Astrocyte of the spinal cord (primary cell): ENCODE measurements around the gene GABRD.

ENCODE experiments used
- DNase-seq: peaks from one replicate; pipeline ENCODE4 v3.0.0; 2011; ENCODE audit warnings: low read depth, low spot score
- H3K4me3 ChIP-seq: 2 replicates; pipeline ENCODE4 v1.5.1; 2011; ENCODE audit warnings: low read depth, mild to moderate bottlenecking, low read length, moderate library complexity
- in situ Hi-C: cut with HindIII; loops from 2 replicates; pipeline ENCODE4 v1.10.0; 2017; ENCODE audit warnings: low sequenced_read_pairs
- TF ChIP-seq, protein P1 (sequence below): IDR thresholded peaks from 2 replicates; pipeline ENCODE4 v1.5.1; 2012; ENCODE audit warnings: low read depth, mild to moderate bottlenecking, low read length, inconsistent platforms

The GABRD gene

DNA sequence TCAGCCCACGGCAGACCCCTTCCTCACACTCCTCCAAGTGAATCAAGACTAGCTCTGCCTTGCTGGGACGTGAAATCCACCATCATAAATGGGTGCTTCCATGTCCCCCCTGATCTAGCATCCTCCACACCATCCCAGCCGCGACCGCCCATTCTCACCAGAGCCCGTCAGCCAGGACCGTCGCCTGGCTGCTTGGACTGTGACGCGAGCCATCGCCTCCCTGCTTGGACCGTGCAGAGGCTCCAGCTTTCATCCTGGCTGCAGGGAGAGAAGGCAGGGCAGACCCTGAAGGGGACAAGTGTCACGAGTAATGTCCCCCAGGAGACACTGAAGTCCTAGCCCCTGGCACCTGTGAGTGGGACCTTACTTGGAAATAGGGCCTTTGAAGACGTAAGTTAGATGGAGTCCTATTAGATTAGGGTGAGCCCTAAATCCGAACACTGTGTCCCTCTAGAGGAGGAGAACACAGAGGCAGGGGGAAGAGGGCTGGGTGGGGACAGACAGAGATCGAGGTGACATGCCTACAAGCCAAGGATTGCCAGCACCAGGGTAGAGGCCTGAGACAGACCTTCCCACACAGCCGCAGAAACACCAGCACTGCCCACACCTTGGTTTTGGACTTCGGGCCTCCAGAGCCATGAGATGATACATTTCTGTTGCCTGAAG lies 18.3 kb downstream of the GABRD start:
- in situ Hi-C loops = no loop called here
- H3K4me3 ChIP-seq = no peak overlapping the region
- DNase-seq = no peak
- TF ChIP-seq, protein P1, sequence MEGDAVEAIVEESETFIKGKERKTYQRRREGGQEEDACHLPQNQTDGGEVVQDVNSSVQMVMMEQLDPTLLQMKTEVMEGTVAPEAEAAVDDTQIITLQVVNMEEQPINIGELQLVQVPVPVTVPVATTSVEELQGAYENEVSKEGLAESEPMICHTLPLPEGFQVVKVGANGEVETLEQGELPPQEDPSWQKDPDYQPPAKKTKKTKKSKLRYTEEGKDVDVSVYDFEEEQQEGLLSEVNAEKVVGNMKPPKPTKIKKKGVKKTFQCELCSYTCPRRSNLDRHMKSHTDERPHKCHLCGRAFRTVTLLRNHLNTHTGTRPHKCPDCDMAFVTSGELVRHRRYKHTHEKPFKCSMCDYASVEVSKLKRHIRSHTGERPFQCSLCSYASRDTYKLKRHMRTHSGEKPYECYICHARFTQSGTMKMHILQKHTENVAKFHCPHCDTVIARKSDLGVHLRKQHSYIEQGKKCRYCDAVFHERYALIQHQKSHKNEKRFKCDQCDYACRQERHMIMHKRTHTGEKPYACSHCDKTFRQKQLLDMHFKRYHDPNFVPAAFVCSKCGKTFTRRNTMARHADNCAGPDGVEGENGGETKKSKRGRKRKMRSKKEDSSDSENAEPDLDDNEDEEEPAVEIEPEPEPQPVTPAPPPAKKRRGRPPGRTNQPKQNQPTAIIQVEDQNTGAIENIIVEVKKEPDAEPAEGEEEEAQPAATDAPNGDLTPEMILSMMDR = no peak

DNA sequence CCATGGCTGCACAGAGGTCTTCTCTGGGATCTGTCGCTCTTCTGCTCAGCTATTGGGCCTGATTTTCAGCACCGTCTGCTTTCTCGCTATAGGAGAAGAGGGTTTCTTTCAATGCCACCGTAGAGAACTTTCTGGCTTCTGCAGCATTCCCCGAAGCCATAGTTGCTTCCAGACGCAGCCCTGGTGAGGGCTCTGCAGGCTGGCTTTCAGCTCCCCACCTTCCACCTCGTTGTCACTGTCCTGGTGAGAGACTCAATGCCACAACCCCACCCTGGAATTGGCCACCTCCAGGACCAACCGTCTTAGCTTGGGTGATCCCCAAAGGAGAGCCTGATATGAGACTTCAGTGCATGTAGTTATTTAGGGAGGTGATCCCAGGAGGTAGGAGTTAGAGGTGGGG lies 19.1 kb downstream of the GABRD start:
- no peak overlapping the region for H3K4me3 ChIP-seq
- in situ Hi-C loops = no loop called here
- TF ChIP-seq, protein P1 = no peak
- DNase-seq = no peak

GRCh38 chr1:2039251-2039650 lies 20.1 kb downstream of the GABRD start:
- DNase-seq = no peak
- H3K4me3 ChIP-seq = no peak overlapping the region
- TF ChIP-seq, protein P1 = no peak
- in situ Hi-C loops = no loop called here

- TF ChIP-seq, protein P1 = no peak
- in situ Hi-C loops = no loop called here
- no peak overlapping the region for H3K4me3 ChIP-seq
- DNase-seq = no peak
These were observed 22.2 kb downstream of the GABRD start for GRCh38 chr1:2041305-2041704.

DNA sequence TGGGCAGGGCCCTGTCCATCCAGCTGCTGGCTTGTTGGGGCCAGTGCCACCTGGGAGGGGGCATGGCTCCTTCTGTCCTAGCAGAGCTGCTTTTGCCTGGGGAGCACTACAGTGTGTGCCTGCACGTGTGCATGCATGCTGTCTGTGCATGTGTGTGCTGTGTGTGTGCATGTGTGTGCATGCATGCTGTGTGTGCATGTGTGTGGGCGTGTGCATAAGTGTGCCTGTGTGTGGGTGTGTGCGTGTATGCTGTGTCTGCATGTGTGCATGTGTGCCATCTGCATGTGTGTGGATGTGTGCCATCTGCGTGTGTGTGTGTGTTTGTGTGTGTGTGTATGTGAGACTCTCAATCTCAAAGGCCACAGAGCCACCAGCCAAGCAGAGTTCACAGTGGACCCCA lies 22.7 kb downstream of the GABRD start:
- in situ Hi-C loops = no loop called here
- TF ChIP-seq, protein P1 = no peak
- H3K4me3 ChIP-seq = no peak overlapping the region
- no peak for DNase-seq

DNA sequence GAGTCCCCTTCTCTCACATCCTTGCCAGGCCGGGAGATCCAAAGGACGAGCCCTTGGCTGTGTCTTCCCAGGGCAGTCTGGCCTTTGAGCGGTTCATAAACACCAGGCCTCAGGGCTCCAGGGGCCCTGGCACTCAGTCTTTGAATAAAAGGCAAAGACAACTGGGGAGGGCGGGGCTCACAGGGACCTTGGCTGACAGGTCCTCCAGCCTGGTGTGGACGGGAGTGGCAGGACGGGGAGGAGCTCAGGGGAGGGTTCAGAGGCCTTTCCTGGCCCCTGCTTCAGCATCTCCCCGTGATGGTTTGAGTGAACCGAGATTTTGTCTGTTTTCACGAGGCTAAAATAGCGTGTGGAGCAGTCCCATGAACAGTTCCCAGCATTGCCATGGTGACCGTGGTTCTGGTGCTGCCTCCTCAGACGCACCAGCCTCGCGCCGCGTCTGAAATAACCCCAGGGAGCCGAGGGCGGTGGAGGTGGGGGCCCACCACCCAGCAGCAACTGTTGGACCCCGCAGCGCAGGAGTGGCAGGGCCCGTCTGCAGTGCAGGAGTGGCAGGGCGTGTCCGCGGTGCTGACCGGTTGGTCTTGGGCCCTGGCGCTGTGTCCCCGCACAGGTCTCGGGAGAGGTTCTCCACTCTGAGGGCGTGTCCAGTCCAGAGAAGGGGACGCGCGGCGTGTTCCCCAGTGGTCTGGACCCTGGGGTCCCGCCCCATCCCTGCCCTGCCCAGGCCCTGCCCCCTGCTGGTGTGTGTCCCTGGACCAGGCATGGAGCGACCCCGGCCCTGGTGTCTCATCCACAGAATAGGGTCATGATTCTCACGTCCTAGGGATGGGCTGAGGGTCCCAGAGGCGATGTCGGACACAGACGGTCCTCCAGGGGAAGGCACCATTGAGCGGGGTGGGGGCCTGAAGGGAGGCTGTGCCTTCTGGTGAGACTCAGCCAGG lies 24.0 kb downstream of the GABRD start:
- no peak for DNase-seq
- TF ChIP-seq, protein P1 = peak; percentile 8
- in situ Hi-C loops = no loop called here

More for the DNA sequence above, 24.0 kb downstream of the GABRD start:
- no peak overlapping the region for H3K4me3 ChIP-seq
